Upper lobe of left lung (tissue), 4 donors: ENCODE measurements around the gene PELI2.

Experiments used
- POLR2A ChIP-seq, 4 donors: fragments of 450-650 bp; IDR thresholded peaks; one replicate each; pipeline ENCODE4 v1.5.1; 2016 to 2017; ENCODE audit warnings: antibody characterized with exemption in 4 of 4, mild to moderate bottlenecking in 2 of 4
- POLR2AphosphoS5 ChIP-seq, 2 donors: sonication (generic); formaldehyde crosslinking; IDR thresholded peaks; one replicate each; pipeline ENCODE4 v1.5.1; 2017; ENCODE audit warnings: antibody characterized with exemption in 2 of 2
- TF ChIP-seq, protein P1 (sequence below), 6 experiments: fragments of 450-650 bp in 4 of 6; fragments of 200-600 bp in 2 of 6; sonication (generic) in 2 of 6; IDR thresholded peaks; one replicate each; pipeline ENCODE4 v1.5.1; 2016 to 2019; ENCODE audit warnings: antibody characterized with exemption in 6 of 6

DNA sequence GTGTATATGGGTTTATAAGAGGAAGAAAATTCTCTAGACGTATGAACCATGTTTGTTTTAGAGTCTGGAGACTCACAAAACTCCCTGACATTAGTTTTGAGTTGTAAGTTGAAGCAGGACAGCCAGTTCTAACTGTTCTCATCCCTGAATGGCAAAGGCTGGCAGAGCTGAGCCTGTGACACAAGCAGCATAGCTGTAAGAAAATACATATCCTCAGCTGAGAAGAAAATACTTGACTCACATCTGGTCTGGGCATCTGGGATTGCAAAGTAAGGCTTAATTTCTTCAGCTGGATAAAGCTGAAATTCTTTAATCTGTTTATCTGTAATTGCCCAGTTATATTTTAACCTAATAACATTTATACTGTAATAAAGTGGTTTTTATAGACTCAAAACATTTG, 156.3 kb downstream of the PELI2 start:
- TF ChIP-seq POLR2AphosphoS5 (IDR thresholded peaks at IDR 0.05) (no peak), POLR2A (IDR thresholded peaks at IDR 0.05) (no peak)
- TF ChIP-seq, protein P1, sequence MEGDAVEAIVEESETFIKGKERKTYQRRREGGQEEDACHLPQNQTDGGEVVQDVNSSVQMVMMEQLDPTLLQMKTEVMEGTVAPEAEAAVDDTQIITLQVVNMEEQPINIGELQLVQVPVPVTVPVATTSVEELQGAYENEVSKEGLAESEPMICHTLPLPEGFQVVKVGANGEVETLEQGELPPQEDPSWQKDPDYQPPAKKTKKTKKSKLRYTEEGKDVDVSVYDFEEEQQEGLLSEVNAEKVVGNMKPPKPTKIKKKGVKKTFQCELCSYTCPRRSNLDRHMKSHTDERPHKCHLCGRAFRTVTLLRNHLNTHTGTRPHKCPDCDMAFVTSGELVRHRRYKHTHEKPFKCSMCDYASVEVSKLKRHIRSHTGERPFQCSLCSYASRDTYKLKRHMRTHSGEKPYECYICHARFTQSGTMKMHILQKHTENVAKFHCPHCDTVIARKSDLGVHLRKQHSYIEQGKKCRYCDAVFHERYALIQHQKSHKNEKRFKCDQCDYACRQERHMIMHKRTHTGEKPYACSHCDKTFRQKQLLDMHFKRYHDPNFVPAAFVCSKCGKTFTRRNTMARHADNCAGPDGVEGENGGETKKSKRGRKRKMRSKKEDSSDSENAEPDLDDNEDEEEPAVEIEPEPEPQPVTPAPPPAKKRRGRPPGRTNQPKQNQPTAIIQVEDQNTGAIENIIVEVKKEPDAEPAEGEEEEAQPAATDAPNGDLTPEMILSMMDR (IDR thresholded peaks at IDR 0.05) = no peak
